B cell (primary cell): ENCODE data around the gene MYT1.

ENCODE experiments used
- CTCF ChIP-seq: fragments of 200-600 bp; IDR thresholded peaks from one replicate; pipeline ENCODE4 v1.8.0; 2022; ENCODE audit warnings: antibody characterized with exemption, mild to moderate bottlenecking
- EZH2 ChIP-seq: IDR thresholded peaks from 2 replicates; pipeline ENCODE4 v1.6.1; 2012; ENCODE audit warnings: borderline replicate concordance, low read depth, mild to moderate bottlenecking, moderate library complexity, low read length; ENCODE audit not compliant: insufficient read depth, poor library complexity, severe bottlenecking

GRCh38 chr20:64268174-64268573, 103.9 kb downstream of the MYT1 start:
- TF ChIP-seq CTCF, result no peak
- no peak for TF ChIP-seq EZH2
